Large intestine (tissue), 3 donors: ENCODE measurements around the gene DAP. TPM values are rescaled to one million over a fixed set of nuclear protein-coding genes. Genes with fewer than 3 reads are reported as not detected.
A peak's percentile ranks its signal among the peaks of the same experiment; 100 is the strongest.

Experiments used
- DNase-seq, 2 donors: peaks; one replicate each; pipeline versions ENCODE4 v3.0.0 to v3.0.0-alpha.2; 2013
- H3K27ac ChIP-seq: one replicate; pipeline ENCODE4 v1.5.1; 2013; ENCODE audit warnings: low read length
- H3K27me3 ChIP-seq: 2 replicates; pipeline ENCODE4 v1.6.1; 2013; ENCODE audit warnings: low read length; ENCODE audit not compliant: control insufficient read depth, insufficient read depth
- H3K36me3 ChIP-seq: 2 replicates; pipeline ENCODE4 v1.6.1; 2013; ENCODE audit warnings: low read length; ENCODE audit not compliant: control insufficient read depth, insufficient read depth
- H3K4me1 ChIP-seq: one replicate; pipeline ENCODE4 v1.6.1; 2013; ENCODE audit warnings: low read length; ENCODE audit not compliant: control insufficient read depth, insufficient read depth
- H3K4me3 ChIP-seq: one replicate; pipeline ENCODE4 v1.5.1; 2013; ENCODE audit warnings: low read length
- H3K9me3 ChIP-seq: one replicate; pipeline ENCODE4 v1.6.1; 2013; ENCODE audit warnings: mild to moderate bottlenecking, low read depth, low read length, moderate library complexity; ENCODE audit not compliant: control insufficient read depth
- WGBS: methylation state at CpG from one replicate; pipeline ENCODE4 v1.1.5; 2013; ENCODE audit warnings: low lambda C conversion rate; ENCODE audit not compliant: insufficient coverage; 5-methylcytosine and 5-hydroxymethylcytosine counted together
- polyA plus RNA-seq: library from polyadenylated mRNA; unstranded; fragments of 120-200 nt; gene quantifications from one replicate; pipeline ENCODE4 v1.2.1, GENCODE V29; 2013

The DAP gene
- polyA plus RNA-seq, 1 donor = 77.1 TPM

DNA sequence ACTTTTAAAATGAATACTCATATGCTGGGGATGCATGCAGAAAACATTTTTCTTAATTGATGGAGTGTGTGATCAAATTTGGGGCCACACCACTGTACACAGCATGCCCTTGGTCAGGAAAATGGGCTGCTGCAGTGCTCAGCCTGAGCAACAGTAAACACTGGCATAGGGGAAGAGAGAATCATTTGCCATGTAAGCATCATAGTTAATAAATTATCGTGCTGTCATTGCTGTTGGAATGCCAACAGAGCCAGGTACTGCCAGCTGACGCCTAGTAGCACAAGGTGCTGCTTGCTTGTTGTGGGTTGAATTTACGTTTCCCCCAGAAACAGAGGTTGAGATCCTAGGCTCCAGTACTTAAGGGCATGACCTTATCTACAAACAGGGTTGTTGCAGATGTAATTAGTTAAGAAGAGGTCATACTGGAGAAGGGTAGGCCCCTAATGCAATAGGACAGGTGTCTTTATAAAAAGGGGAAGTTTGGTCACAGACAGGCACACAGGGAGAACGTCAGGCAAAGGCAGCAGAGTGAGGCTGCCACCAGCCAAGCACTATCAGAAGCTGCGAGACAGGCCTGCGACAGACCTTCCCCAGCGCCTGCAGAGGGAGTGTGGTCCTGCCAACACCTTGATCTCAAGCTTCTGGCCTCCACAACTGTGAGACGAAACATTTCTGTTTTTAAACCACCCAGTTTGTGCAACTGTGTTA lies 25.3 kb downstream of the DAP start:
- H3K4me3 ChIP-seq = no peak overlapping the region
- DNase-seq = no peak
- no peaks in the 10 kb centered on the region for H3K27me3 ChIP-seq
- WGBS = no CpG with 5 or more reads among the region's 8 CpGs
- H3K4me1 ChIP-seq = peaks cover 4% of the 10 kb centered on the region
- H3K9me3 ChIP-seq = no peaks in the 10 kb centered on the region
- peaks cover 32% of the 10 kb centered on the region for H3K36me3 ChIP-seq
- no peak overlapping the region for H3K27ac ChIP-seq

DNA sequence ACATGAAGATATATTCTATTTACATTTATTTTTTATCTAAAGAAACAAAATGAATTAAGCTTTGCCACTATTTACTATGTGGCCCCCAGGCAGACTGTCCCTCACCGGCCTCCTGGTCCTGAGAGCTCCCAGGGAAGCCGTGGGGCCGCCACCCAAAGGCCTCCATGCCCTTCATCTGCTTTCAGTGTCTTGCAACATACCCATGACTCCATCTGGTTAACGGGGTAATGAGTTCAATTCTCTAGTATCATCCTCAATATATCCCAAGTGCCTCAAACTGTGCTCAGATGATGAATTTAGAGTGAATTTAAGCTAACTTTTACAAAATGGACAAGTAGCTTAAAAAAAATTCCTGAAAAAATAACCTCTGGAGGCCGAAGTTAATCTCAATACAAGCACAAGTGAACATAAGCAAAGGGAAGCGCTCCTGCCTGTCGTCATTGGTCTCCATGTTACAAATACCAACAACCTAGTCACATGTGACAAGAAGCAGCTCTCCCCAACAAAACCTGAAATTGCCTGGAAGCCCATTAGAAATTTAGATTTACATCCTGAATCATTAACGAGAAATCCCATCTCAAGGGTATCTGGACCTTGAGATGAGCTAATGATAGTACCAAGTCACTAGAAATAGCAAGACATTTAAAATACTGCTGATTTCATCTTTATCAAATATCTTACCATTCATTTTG lies 26.1 kb downstream of the DAP start:
- WGBS = 60% methylated on average over 1 of the region's 8 CpGs
- DNase-seq = no peak
- Histone ChIP-seq H3K9me3 (no peaks in the 10 kb centered on the region), H3K4me3 (no peak overlapping the region), H3K4me1 (peaks cover 4% of the 10 kb centered on the region), H3K36me3 (peaks cover 32% of the 10 kb centered on the region), H3K27ac (no peak overlapping the region), H3K27me3 (no peaks in the 10 kb centered on the region)

DNA sequence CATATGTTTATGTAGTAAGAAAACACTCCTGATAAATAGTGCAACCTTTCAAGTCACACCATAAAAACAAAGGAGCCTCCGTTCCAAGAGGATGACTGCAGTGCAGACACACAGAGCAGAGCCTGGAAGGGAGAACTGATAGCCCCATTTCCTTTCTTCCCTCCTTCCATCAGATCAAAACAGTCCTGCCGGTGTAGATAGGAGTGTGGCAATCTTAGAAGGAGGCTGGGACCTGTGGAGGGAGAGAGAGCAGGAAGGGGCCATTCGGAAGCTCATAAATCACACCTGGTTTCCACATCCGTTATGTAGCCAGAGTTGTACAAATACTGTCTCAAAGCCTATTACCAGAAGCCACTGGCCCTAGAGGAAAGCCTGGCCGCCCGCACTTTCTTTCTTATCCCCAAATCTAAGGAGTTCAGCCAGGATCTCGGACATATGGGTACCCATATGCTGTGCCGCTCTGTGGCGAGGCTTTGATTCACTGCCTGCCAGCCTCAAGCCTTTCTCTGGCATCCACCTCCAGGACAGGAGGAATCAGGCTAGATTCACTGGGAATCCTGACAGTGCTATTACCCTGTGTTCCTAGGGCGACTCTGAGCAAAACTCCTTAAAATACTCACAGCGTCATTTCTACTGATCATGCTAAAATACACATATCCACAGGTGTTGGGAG lies 26.9 kb downstream of the DAP start:
- H3K27ac ChIP-seq = no peak overlapping the region
- WGBS = 71% methylated on average over 2 of the region's 11 CpGs
- H3K27me3 ChIP-seq = no peaks in the 10 kb centered on the region
- H3K9me3 ChIP-seq = no peaks in the 10 kb centered on the region
- H3K4me3 ChIP-seq = no peak overlapping the region
- peaks cover 4% of the 10 kb centered on the region for H3K4me1 ChIP-seq
- H3K36me3 ChIP-seq = peaks cover 33% of the 10 kb centered on the region
- DNase-seq = peak in 1 of 2 donors; percentile 14

DNA sequence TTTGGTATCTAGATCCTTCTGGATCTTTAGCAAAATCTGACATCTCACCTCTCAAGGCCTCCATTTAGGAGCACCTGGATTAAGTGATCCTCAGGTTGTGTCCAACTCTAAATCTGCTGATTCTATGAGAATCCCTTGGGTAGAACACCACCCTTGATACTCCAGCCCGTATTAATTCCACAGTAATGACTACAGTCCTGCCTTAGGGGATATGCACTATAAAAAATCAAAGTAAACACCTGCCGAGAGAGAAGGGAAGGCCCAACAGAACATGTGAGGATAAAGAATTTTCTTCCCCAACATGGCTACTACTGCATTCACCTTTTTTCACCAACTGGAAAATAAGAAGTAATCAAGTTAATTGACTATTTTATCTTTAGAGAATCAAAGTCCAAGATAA lies 27.6 kb downstream of the DAP start:
- H3K27me3 ChIP-seq = no peaks in the 10 kb centered on the region
- DNase-seq = no peak
- WGBS = no CpG with 5 or more reads among the region's 2 CpGs
- peaks cover 33% of the 10 kb centered on the region for H3K36me3 ChIP-seq
- peaks cover 4% of the 10 kb centered on the region for H3K4me1 ChIP-seq
- H3K4me3 ChIP-seq = no peak overlapping the region
- H3K27ac ChIP-seq = no peak overlapping the region
- H3K9me3 ChIP-seq = no peaks in the 10 kb centered on the region

DNA sequence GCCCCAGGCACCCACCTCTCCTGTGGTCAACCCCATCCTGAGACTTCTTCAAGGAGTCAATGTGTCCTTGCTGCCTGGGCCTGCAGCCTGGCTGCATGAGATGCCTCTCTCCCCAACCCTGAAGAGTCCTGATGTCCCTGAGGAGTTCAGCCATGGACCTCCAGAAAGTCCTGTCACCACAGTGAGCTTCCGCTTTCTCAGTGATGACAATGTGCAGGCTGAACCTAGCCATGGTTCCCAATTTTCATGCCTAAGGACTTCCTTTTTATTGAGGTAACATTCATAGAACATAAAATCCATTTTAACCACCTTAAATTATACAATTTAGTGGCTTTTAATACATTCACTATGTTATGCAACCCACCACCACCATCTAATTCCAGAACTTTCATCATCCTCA lies 29.1 kb downstream of the DAP start:
- H3K4me1 ChIP-seq = peaks cover 4% of the 10 kb centered on the region
- 100% methylated on average over 1 of the region's 1 CpG for WGBS
- DNase-seq = no peak

DNA sequence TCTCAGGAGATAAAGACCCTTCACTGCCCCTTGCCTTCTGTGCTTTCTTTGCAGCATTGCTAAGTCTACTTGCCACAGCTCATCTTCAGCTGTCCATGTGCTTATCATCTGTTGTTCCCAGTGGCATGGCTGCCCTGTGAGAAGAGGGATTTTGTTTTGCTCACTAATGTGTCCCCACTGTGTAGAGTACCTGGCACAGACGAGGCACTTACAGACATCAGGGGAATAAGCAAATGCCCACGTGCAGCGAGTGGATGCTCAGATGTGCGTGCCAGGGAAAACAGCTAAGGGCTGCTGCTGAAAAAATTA lies 31.0 kb downstream of the DAP start:
- Histone ChIP-seq H3K27me3 (no peaks in the 10 kb centered on the region), H3K27ac (no peak overlapping the region), H3K4me1 (peaks cover 4% of the 10 kb centered on the region), H3K36me3 (peaks cover 28% of the 10 kb centered on the region), H3K4me3 (no peak overlapping the region), H3K9me3 (no peaks in the 10 kb centered on the region)
- WGBS = no CpG with 5 or more reads among the region's 4 CpGs
- DNase-seq = no peak

More for the DNA sequence above, 29.1 kb downstream of the DAP start:
- Histone ChIP-seq H3K9me3 (no peaks in the 10 kb centered on the region), H3K27me3 (no peaks in the 10 kb centered on the region), H3K36me3 (peaks cover 25% of the 10 kb centered on the region), H3K27ac (no peak overlapping the region), H3K4me3 (no peak overlapping the region)

DNA sequence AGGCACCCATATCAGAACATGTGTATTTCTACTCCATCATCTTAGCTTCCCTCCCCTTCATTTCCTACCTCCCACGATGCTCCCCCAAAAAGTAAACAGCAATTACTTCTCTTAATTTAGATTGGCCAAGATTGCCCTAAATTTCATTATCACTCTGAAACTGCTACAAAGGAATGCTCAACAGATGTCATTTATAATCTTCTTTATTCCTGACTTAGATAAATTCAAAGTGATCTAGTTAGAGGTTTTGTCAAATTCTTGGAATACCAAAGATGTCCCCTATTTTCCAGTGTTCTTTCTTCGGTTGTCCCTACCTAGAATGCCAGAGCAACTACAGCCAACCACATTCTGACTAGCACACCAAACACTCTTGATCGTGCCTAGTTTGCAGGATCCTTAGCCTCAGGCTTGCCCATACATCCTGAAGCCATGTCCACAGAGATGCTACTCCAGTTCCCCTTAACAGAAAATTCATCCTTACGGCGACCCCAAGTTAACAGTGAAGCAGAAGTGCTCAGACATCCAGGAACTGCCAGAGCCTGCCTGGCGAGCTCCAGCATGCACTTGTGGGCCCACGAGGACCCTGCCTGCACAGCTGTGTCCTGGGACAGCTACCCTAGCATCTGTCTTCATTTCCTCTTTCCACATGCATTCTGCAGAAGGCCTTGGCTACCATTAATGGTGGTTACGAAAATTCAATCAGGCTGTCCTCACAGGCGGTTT lies 31.6 kb downstream of the DAP start:
- 72% methylated on average over 3 of the region's 9 CpGs for WGBS
- H3K27me3 ChIP-seq = no peaks in the 10 kb centered on the region
- peaks cover 4% of the 10 kb centered on the region for H3K4me1 ChIP-seq
- no peak overlapping the region for H3K4me3 ChIP-seq
- H3K27ac ChIP-seq = no peak overlapping the region
- DNase-seq = no peak
- H3K9me3 ChIP-seq = no peaks in the 10 kb centered on the region
- H3K36me3 ChIP-seq = peaks cover 32% of the 10 kb centered on the region

DNA sequence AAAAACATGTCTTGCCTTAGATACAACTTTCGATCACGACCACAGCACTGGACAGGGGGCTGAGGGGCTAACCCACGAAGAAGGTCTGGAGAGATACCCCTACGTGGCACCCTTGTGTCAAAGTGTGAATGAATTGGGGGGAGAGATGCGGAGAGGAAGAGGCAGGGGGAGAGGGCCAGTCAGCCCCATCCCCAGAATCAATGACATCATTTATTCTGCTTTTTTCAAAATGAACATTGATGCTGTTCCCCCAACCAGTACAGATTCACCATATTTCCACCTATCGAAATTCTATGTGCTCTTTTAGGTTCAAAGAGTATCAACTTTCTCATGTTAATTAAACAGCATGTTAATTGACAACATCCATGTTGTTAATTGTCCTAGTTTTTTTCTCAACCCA lies 32.4 kb downstream of the DAP start:
- Histone ChIP-seq H3K36me3 (peaks cover 32% of the 10 kb centered on the region), H3K9me3 (no peaks in the 10 kb centered on the region), H3K27ac (no peak overlapping the region), H3K4me3 (no peak overlapping the region), H3K4me1 (no peaks in the 10 kb centered on the region), H3K27me3 (no peaks in the 10 kb centered on the region)
- WGBS = 100% methylated on average over 1 of the region's 6 CpGs
- DNase-seq = no peak

DNA sequence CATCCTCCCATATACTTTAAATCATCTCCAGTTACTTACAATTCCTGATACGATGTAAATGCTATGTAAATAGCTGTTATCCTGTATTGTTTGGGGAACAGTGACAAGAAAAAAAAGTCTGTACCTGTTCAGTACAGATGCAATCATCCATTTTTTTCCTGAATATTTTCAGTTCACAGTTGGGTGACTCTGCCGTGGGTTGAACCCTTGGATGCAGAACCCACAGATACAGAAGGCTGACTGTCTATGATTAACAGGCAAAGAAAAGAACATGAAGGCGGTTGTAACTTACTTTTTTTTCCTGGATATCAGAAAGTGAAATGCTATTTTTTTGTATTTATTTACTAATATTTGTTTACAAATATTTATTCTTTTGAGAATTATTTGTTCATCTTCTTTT lies 33.2 kb downstream of the DAP start:
- no peak overlapping the region for H3K4me3 ChIP-seq
- WGBS = 71% methylated on average over 1 of the region's 3 CpGs
- no peaks in the 10 kb centered on the region for H3K27me3 ChIP-seq

DNA sequence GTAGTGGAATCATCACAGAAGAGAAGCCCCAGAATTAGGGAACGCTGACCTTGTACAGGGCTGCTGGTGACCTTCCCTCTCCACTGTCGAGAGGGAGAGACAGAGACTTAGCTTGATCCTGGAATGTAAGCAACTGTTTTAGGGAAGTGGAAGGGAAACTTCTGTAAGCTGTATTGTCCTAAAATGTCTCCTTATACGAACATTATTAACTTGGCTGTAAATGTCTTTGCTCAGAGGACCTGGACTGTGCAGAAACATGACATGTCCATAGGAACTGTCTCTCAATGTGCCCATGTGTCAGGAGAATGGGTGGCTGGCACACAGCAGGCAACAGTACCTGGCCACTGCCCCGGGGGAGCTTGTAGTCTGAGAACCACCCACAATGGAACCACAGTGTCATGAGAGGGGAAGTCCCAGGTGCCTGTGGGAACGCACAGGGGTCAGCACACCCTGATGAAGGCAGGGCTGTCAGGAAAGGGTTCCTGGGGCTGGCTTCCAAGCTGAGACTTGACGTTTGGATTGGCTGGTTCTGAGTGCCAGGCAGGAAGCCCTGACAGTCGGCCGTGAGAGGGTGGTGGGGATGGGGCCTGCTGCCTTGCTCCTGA lies 34.0 kb downstream of the DAP start:
- DNase-seq = no peak
- Histone ChIP-seq H3K4me3 (no peak overlapping the region), H3K27me3 (no peaks in the 10 kb centered on the region), H3K9me3 (no peaks in the 10 kb centered on the region), H3K27ac (no peak overlapping the region), H3K36me3 (peaks cover 25% of the 10 kb centered on the region), H3K4me1 (no peaks in the 10 kb centered on the region)
- no CpG with 5 or more reads among the region's 8 CpGs for WGBS

More for the DNA sequence above, 33.2 kb downstream of the DAP start:
- H3K36me3 ChIP-seq = peaks cover 31% of the 10 kb centered on the region
- no peak overlapping the region for H3K27ac ChIP-seq
- no peaks in the 10 kb centered on the region for H3K4me1 ChIP-seq
- DNase-seq = no peak
- H3K9me3 ChIP-seq = no peaks in the 10 kb centered on the region
